ENCODE results near the gene GLRA3. TPM values are rescaled to one million over a fixed set of nuclear protein-coding genes. Genes with fewer than 3 reads are reported as not detected.

The GLRA3 gene
- total RNA-seq, 2 donors from 2014 or later = not detected

GRCh38 chr4:174681723-174682300 is 147.2 kb downstream of the GLRA3 start:
- H3K27ac Mint-ChIP-seq = no peak overlapping the region
- H3K4me1 Mint-ChIP-seq = no peaks in the 10 kb centered on the region
- H3K4me3 Mint-ChIP-seq = no peak overlapping the region
- H3K36me3 Mint-ChIP-seq (ENCODE audit: low read depth) = no peaks in the 10 kb centered on the region
- no peaks in the 10 kb centered on the region for H3K9me3 Mint-ChIP-seq
- H3K27me3 Mint-ChIP-seq = no peaks in the 10 kb centered on the region
- peak; percentile 96 for ATAC-seq (replicated peaks)

- Mint-ChIP-seq H3K36me3 (ENCODE audit: low read depth) (no peaks in the 10 kb centered on the region), H3K4me1 (no peaks in the 10 kb centered on the region), H3K4me3 (no peak overlapping the region), H3K9me3 (no peaks in the 10 kb centered on the region), H3K27ac (no peak overlapping the region), H3K27me3 (no peaks in the 10 kb centered on the region)
- ATAC-seq (replicated peaks) = no peak
These were observed 154.7 kb downstream of the GLRA3 start for GRCh38 chr4:174674305-174674840.

- H3K9me3 Mint-ChIP-seq = no peaks in the 10 kb centered on the region
- no peak overlapping the region for H3K27ac Mint-ChIP-seq
- H3K27me3 Mint-ChIP-seq = no peaks in the 10 kb centered on the region
- no peak overlapping the region for H3K4me3 Mint-ChIP-seq
- H3K36me3 Mint-ChIP-seq (ENCODE audit: low read depth) = no peaks in the 10 kb centered on the region
- ATAC-seq (replicated peaks) = no peak
- H3K4me1 Mint-ChIP-seq = no peaks in the 10 kb centered on the region
These were observed 155.2 kb downstream of the GLRA3 start for GRCh38 chr4:174673865-174674264.

GRCh38 chr4:174672276-174672675 is 156.8 kb downstream of the GLRA3 start:
- Mint-ChIP-seq H3K4me3 (no peak overlapping the region), H3K27me3 (no peaks in the 10 kb centered on the region), H3K9me3 (no peaks in the 10 kb centered on the region), H3K36me3 (ENCODE audit: low read depth) (no peaks in the 10 kb centered on the region), H3K4me1 (no peaks in the 10 kb centered on the region), H3K27ac (no peak overlapping the region)
- no peak for ATAC-seq (replicated peaks)

- H3K36me3 Mint-ChIP-seq (ENCODE audit: low read depth) = no peaks in the 10 kb centered on the region
- H3K9me3 Mint-ChIP-seq = no peaks in the 10 kb centered on the region
- no peak for ATAC-seq (replicated peaks)
- H3K27me3 Mint-ChIP-seq = peaks cover 1% of the 10 kb centered on the region
- H3K27ac Mint-ChIP-seq = no peak overlapping the region
- H3K4me1 Mint-ChIP-seq = no peaks in the 10 kb centered on the region
- H3K4me3 Mint-ChIP-seq = no peak overlapping the region
These were observed 159.8 kb downstream of the GLRA3 start for GRCh38 chr4:174669270-174669669.

GRCh38 chr4:174665799-174666198 is 163.2 kb downstream of the GLRA3 start:
- ATAC-seq (replicated peaks) = no peak
- H3K4me3 Mint-ChIP-seq = no peak overlapping the region
- H3K27me3 Mint-ChIP-seq = peaks cover 6% of the 10 kb centered on the region
- H3K9me3 Mint-ChIP-seq = no peaks in the 10 kb centered on the region
- no peaks in the 10 kb centered on the region for H3K4me1 Mint-ChIP-seq
- H3K27ac Mint-ChIP-seq = no peak overlapping the region
- H3K36me3 Mint-ChIP-seq (ENCODE audit: low read depth) = no peaks in the 10 kb centered on the region

- no peaks in the 10 kb centered on the region for H3K36me3 Mint-ChIP-seq (ENCODE audit: low read depth)
- no peak overlapping the region for H3K27ac Mint-ChIP-seq
- peaks cover 7% of the 10 kb centered on the region for H3K27me3 Mint-ChIP-seq
- no peak overlapping the region for H3K4me3 Mint-ChIP-seq
- no peak for ATAC-seq (replicated peaks)
- H3K9me3 Mint-ChIP-seq = no peaks in the 10 kb centered on the region
- no peaks in the 10 kb centered on the region for H3K4me1 Mint-ChIP-seq
These were observed 165.8 kb downstream of the GLRA3 start for GRCh38 chr4:174663216-174663615.

GRCh38 chr4:174658246-174658645 is 170.8 kb downstream of the GLRA3 start:
- no peak for ATAC-seq (replicated peaks)
- H3K27ac Mint-ChIP-seq = no peak overlapping the region
- H3K36me3 Mint-ChIP-seq (ENCODE audit: low read depth) = no peaks in the 10 kb centered on the region
- no peaks in the 10 kb centered on the region for H3K9me3 Mint-ChIP-seq
- no peak overlapping the region for H3K4me3 Mint-ChIP-seq
- H3K4me1 Mint-ChIP-seq = no peaks in the 10 kb centered on the region
- peaks cover 3% of the 10 kb centered on the region for H3K27me3 Mint-ChIP-seq

GRCh38 chr4:174657472-174657871 is 171.6 kb downstream of the GLRA3 start:
- Mint-ChIP-seq H3K36me3 (ENCODE audit: low read depth) (no peaks in the 10 kb centered on the region), H3K27ac (no peak overlapping the region), H3K9me3 (no peaks in the 10 kb centered on the region), H3K4me3 (no peak overlapping the region), H3K4me1 (no peaks in the 10 kb centered on the region), H3K27me3 (peaks cover 3% of the 10 kb centered on the region)
- no peak for ATAC-seq (replicated peaks)

- Mint-ChIP-seq H3K36me3 (ENCODE audit: low read depth) (no peaks in the 10 kb centered on the region), H3K9me3 (no peaks in the 10 kb centered on the region), H3K4me3 (no peak overlapping the region), H3K27me3 (no peaks in the 10 kb centered on the region), H3K4me1 (no peaks in the 10 kb centered on the region), H3K27ac (no peak overlapping the region)
- no peak for ATAC-seq (replicated peaks)
These were observed 174.4 kb downstream of the GLRA3 start for GRCh38 chr4:174654634-174655033.

- H3K9me3 Mint-ChIP-seq = no peaks in the 10 kb centered on the region
- H3K4me1 Mint-ChIP-seq = no peaks in the 10 kb centered on the region
- no peaks in the 10 kb centered on the region for H3K27me3 Mint-ChIP-seq
- H3K27ac Mint-ChIP-seq = no peak overlapping the region
- no peak overlapping the region for H3K4me3 Mint-ChIP-seq
- no peaks in the 10 kb centered on the region for H3K36me3 Mint-ChIP-seq (ENCODE audit: low read depth)
- ATAC-seq (replicated peaks) = no peak
These were observed 178.2 kb downstream of the GLRA3 start for GRCh38 chr4:174650711-174651355.

GRCh38 chr4:174648812-174649211 is 180.2 kb downstream of the GLRA3 start:
- no peak for ATAC-seq (replicated peaks)
- H3K36me3 Mint-ChIP-seq (ENCODE audit: low read depth) = no peaks in the 10 kb centered on the region
- no peaks in the 10 kb centered on the region for H3K27me3 Mint-ChIP-seq
- no peak overlapping the region for H3K4me3 Mint-ChIP-seq
- no peaks in the 10 kb centered on the region for H3K4me1 Mint-ChIP-seq
- no peak overlapping the region for H3K27ac Mint-ChIP-seq
- no peaks in the 10 kb centered on the region for H3K9me3 Mint-ChIP-seq

GRCh38 chr4:174646326-174646725 is 182.7 kb downstream of the GLRA3 start:
- Mint-ChIP-seq H3K36me3 (ENCODE audit: low read depth) (no peaks in the 10 kb centered on the region), H3K27me3 (peaks cover 3% of the 10 kb centered on the region), H3K4me3 (no peak overlapping the region)

GRCh38 chr4:174640146-174640545 is 188.9 kb downstream of the GLRA3 start:
- H3K4me1 Mint-ChIP-seq = no peaks in the 10 kb centered on the region
- H3K36me3 Mint-ChIP-seq (ENCODE audit: low read depth) = no peaks in the 10 kb centered on the region
- H3K4me3 Mint-ChIP-seq = no peak overlapping the region
- H3K27ac Mint-ChIP-seq = no peak overlapping the region
- no peak for ATAC-seq (replicated peaks)
- no peaks in the 10 kb centered on the region for H3K9me3 Mint-ChIP-seq
- H3K27me3 Mint-ChIP-seq = peaks cover 3% of the 10 kb centered on the region

More at GRCh38 chr4:174646326-174646725, 182.7 kb downstream of the GLRA3 start:
- Mint-ChIP-seq H3K27ac (no peak overlapping the region), H3K9me3 (no peaks in the 10 kb centered on the region), H3K4me1 (no peaks in the 10 kb centered on the region)
- no peak for ATAC-seq (replicated peaks)

GRCh38 chr4:174635732-174636131 is 193.3 kb downstream of the GLRA3 start:
- no peaks in the 10 kb centered on the region for H3K4me1 Mint-ChIP-seq
- no peak overlapping the region for H3K27ac Mint-ChIP-seq
- H3K4me3 Mint-ChIP-seq = no peak overlapping the region
- no peaks in the 10 kb centered on the region for H3K9me3 Mint-ChIP-seq
- no peak for ATAC-seq (replicated peaks)
- H3K36me3 Mint-ChIP-seq (ENCODE audit: low read depth) = no peaks in the 10 kb centered on the region
- no peaks in the 10 kb centered on the region for H3K27me3 Mint-ChIP-seq
